Measurements from ENCODE around the gene PM20D2.

DNA sequence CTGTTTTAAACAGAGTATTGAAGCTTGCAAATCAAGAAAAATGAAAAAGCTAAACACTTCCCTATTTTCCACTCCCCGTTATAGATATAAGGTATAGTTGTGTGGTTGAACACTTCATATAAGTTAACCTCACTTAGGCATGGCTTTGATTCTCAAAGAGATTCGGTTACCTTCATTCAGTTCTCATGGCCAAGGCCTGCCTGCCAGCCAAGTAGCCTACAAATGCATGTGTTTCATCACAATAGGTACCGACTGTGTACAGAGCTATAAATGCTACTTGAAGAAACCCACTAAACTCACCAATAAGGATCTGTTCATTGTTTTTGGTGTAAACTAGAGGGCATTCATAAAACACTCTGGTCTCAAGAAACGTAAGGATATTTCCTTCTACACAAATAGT lies 27.8 kb downstream of the PM20D2 start:
- TF ChIP-seq, protein P1, sequence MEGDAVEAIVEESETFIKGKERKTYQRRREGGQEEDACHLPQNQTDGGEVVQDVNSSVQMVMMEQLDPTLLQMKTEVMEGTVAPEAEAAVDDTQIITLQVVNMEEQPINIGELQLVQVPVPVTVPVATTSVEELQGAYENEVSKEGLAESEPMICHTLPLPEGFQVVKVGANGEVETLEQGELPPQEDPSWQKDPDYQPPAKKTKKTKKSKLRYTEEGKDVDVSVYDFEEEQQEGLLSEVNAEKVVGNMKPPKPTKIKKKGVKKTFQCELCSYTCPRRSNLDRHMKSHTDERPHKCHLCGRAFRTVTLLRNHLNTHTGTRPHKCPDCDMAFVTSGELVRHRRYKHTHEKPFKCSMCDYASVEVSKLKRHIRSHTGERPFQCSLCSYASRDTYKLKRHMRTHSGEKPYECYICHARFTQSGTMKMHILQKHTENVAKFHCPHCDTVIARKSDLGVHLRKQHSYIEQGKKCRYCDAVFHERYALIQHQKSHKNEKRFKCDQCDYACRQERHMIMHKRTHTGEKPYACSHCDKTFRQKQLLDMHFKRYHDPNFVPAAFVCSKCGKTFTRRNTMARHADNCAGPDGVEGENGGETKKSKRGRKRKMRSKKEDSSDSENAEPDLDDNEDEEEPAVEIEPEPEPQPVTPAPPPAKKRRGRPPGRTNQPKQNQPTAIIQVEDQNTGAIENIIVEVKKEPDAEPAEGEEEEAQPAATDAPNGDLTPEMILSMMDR (IDR thresholded peaks at IDR 0.05; ENCODE audit: insufficient read depth, low read length, poor library complexity, severe bottlenecking): no peak
- TF ChIP-seq EZH2phosphoT487 (conservative IDR thresholded peaks at IDR 0.05; ENCODE audit: low read length): no peak
